Activated CD8-positive, alpha-beta memory T cell treated with anti-CD3 and anti-CD28 coated beads for 36 hours (primary cell): ENCODE data around the gene TMTC1. TPM values are rescaled to one million over a fixed set of nuclear protein-coding genes. Genes with fewer than 3 reads are reported as not detected.
"Not testable (repeated sequence)": the region's sequence is repeated elsewhere in the genome, so short reads cannot be mapped to it uniquely, and the experiment has no call there.

Source experiments
- CTCF ChIA-PET: fragments of 350-600 bp; sonication (Branson Sonifier 250); formaldehyde crosslinking; loops from one replicate; lab custom pipeline; 2021; ENCODE audit warnings: antibody characterized with exemption; lab: Charles Lee
- POLR2A ChIA-PET: fragments of 350-600 bp; sonication (Branson Sonifier 250); formaldehyde crosslinking; loops from one replicate; lab custom pipeline; 2021; ENCODE audit warnings: antibody characterized with exemption; lab: Charles Lee
- total RNA-seq, 2 experiments: library from RNA; stranded (reverse); gene quantifications; one replicate each; pipeline ENCODE4 v1.2.3, GENCODE V29; 2021

Gene TMTC1
- total RNA-seq, 2 experiments from 2014 or later: not detected

GRCh38 chr12:29561664-29562071, 222.1 kb downstream of the TMTC1 start:
- ChIA-PET CTCF (no interaction called here), POLR2A (no interaction called here)

DNA sequence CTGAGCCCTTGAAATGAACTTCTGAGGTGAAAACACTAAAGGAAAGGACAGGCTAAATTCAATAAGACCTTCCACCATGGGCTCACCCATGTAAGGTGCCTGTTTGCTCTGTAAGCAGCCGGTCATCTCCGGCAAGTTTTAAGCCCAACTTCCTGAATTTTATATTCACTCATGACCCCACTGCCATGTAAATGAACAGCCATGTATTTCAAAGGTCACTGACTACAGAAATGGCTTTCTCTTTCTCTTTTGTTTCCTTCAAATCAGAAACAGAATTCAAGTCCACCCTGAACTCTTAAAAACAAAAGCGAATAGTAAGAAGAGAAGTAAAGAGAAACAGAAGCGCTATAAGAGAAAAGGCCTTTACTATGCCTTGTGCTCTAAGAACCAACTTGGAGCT, 224.5 kb downstream of the TMTC1 start:
- CTCF ChIA-PET: no interaction called here

DNA sequence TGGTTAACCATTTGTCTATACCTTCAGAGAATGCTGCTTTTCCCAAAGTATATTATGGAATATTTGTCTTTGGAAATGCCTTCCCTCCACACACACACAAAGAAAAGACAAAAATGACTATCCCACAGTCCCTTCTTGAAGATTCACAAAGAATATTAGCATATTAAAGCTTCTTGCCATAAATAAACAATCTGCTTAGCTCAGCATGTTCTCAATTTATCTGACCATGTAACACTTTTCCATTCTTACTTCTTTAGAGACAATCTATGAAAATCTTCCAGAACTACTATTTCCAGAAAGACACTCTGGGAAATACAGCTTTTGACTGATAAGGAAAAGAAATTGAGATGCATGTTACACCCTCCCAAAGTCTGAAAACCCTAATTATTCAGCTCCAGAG, 227.4 kb downstream of the TMTC1 start:
- ChIA-PET CTCF (no interaction called here), POLR2A (interaction anchor here (0.7 kb wide), 1 partner anchor 17 kb away, joined by 3 read pairs; no protein-coding TSS in a partner anchor)

More for the DNA sequence above, 224.5 kb downstream of the TMTC1 start:
- POLR2A ChIA-PET: no interaction called here

- CTCF ChIA-PET, POLR2A ChIA-PET: not testable (repeated sequence)
Observed at GRCh38 chr12:29555451-29555850, 228.3 kb downstream of the TMTC1 start.

- CTCF ChIA-PET: interaction anchor here (0.8 kb wide), 1 partner anchor 14 kb away, joined by 3 read pairs; no protein-coding TSS in a partner anchor
- POLR2A ChIA-PET: no interaction called here
Observed at GRCh38 chr12:29552994-29553748, 230.6 kb downstream of the TMTC1 start.

- POLR2A ChIA-PET: no interaction called here
- CTCF ChIA-PET: interaction anchor here (0.8 kb wide), 1 partner anchor 15 kb away, joined by 3 read pairs; no protein-coding TSS in a partner anchor
Observed at GRCh38 chr12:29552324-29552927, 231.3 kb downstream of the TMTC1 start.

- ChIA-PET POLR2A (no interaction called here), CTCF (no interaction called here)
Observed at GRCh38 chr12:29551812-29552211, 231.9 kb downstream of the TMTC1 start.

DNA sequence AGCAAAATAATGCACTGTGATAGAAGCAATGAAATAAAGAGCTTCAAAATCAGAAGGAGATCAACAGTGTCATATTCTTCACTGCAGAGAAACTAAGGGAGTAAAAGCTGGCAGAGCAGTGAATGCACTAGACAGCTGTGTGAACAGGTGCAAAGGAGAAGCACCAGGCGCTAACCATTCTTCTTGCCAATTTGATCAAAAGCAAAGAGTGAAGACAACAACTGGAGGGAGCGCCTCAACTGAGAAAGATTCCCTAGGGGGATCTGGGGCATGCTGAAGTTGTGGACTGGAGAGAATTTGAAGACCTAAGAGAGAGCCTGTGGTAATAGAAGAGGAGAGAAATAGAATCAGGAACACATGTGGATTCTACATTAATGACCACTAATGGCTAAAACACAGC, 235.9 kb downstream of the TMTC1 start:
- CTCF ChIA-PET: no interaction called here

DNA sequence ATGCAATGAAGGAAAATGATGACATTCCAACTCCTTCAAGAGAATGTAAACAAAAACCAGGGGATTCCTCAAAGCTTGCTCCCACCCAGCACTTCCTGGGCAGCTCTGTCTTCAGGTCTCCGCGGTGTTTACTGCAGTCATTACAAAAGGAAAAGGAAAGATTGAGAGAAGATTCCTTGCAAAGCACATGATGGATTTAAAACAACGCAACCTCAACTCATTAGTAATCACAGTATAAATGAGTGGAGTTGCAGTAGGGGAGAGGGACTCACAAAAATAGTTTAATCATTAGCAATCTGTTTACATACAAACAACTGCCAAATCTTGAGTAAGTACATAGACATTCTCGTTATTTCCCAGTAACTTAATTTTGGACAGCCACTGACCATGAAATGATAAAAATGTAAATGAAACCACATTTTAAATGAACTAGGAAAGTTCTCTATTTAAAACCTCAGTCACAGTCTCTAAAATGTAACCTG, 236.6 kb downstream of the TMTC1 start:
- POLR2A ChIA-PET: no interaction called here
- CTCF ChIA-PET: no interaction called here

More for the DNA sequence above, 235.9 kb downstream of the TMTC1 start:
- POLR2A ChIA-PET: no interaction called here

GRCh38 chr12:29546000-29546399, 237.7 kb downstream of the TMTC1 start:
- CTCF ChIA-PET: no interaction called here
- POLR2A ChIA-PET: no interaction called here

GRCh38 chr12:29545102-29545467, 238.7 kb downstream of the TMTC1 start:
- CTCF ChIA-PET: no interaction called here

DNA sequence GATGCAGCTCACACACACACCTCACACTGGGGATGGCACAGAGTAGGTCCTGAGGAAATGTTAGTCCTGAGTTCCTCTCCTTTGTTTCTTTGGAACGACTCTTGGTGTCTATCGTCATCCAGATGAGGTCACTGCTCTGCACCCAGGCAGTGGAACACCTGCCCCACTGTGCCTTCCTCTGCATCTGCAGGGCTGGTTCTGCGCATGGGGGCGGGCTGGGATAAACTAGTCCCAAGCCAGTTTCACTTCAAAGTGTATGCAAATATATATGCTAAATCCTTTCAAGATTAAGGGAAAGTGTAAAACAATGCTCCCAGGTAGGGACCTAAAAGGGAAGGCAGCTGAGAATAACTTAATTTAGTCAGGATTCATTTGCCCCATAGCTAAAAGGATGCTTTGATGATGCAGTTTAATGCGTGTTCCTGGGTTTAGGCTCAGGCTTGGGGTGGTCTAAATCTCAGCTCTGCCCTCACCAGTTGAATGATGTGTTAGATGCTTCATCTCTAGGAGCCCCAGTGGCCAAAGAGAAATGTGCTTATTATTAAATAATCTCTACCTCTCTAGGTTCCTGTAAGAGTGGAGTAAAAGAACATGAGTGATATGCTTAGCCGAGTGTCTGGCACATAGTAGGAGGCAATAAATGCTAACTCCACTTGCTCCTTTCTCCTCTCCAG, 239.2 kb downstream of the TMTC1 start:
- POLR2A ChIA-PET: interaction anchor here (0.6 kb wide), 1 partner anchor 89 kb away, joined by 3 read pairs; no protein-coding TSS in a partner anchor
- CTCF ChIA-PET: no interaction called here

More at GRCh38 chr12:29545102-29545467, 238.7 kb downstream of the TMTC1 start:
- POLR2A ChIA-PET: no interaction called here

DNA sequence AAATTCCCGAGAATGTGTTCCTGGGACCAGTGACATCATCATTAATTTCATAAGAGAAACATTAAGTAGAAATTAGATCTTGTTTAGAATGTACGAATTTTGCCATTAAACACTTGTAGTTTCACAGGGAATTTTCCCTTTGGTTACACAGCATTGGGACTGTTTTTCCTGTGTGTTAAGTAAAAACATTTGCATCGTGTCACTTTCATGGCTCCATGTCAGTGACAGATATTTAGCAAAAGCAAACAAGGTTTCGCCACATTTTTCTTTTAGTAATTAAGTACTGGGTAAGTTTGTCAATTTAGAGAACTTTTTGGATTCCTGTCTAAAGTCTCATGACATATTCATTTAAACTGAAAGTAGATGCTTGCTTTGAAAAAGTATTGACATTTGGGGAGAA, 240.7 kb downstream of the TMTC1 start:
- POLR2A ChIA-PET: no interaction called here
- CTCF ChIA-PET: no interaction called here

DNA sequence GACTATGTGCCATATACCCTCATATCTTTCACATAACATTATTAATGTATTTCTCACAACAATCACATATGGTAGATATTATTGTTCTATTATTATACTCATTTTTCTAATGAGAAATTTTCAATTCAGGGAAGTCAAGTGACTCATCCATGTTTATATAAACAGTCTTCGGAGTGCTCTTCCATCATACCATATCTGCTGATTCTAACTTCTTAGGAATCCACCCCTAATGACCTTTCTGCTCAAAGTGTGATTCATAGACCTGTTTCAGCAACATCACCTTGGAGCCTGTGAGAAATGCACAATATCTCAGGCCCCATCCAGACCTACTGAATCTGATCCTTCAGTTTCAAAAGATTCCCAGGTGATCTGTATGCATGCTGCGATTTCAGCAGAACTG, 246.4 kb downstream of the TMTC1 start:
- ChIA-PET POLR2A (no interaction called here), CTCF (no interaction called here)

GRCh38 chr12:29534935-29535334, 248.8 kb downstream of the TMTC1 start:
- CTCF ChIA-PET: no interaction called here
- POLR2A ChIA-PET: no interaction called here

- POLR2A ChIA-PET: no interaction called here
- CTCF ChIA-PET: no interaction called here
Observed at GRCh38 chr12:29533815-29534489, 249.8 kb downstream of the TMTC1 start.

- ChIA-PET CTCF (interaction anchor here (1.0 kb wide), 1 partner anchor 24 kb away, joined by 3 read pairs; no protein-coding TSS in a partner anchor), POLR2A (no interaction called here)
Observed at GRCh38 chr12:29531471-29531870, 252.3 kb downstream of the TMTC1 start.

GRCh38 chr12:29530436-29530835, 253.3 kb downstream of the TMTC1 start:
- POLR2A ChIA-PET: no interaction called here
- CTCF ChIA-PET: no interaction called here

DNA sequence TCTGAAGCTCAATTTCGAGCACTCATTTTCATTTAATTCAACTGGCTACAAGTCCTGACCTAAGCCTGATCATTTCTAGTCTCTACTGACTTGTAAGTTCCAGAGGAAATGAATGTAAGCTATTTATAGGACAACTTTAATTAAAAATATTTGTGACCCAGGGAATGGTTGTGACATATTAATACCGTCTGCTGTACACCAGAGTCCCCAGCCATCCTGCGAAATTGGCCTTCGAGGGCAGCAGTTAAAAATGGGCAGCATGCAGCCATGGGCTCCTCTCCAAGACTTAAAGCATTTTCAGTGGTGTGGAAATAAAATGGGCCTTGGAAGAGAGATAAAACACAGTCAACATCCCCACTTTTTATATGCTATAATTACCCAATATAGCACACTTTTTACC, 255.6 kb downstream of the TMTC1 start:
- CTCF ChIA-PET: no interaction called here

GRCh38 chr12:29521951-29522350, 261.8 kb downstream of the TMTC1 start:
- ChIA-PET POLR2A (no interaction called here), CTCF (no interaction called here)

More for the DNA sequence above, 255.6 kb downstream of the TMTC1 start:
- POLR2A ChIA-PET: no interaction called here
